Measurements from ENCODE around the gene ACOT7. TPM values are rescaled to one million over a fixed set of nuclear protein-coding genes. Genes with fewer than 3 reads are reported as not detected.

ACOT7 gene
- total and polyA plus RNA-seq, 2 of the 13 experiments (the other 11 are each of a cell fraction or from before 2014, with no cell fraction given), result 33.0 to 55.8 TPM

DNA sequence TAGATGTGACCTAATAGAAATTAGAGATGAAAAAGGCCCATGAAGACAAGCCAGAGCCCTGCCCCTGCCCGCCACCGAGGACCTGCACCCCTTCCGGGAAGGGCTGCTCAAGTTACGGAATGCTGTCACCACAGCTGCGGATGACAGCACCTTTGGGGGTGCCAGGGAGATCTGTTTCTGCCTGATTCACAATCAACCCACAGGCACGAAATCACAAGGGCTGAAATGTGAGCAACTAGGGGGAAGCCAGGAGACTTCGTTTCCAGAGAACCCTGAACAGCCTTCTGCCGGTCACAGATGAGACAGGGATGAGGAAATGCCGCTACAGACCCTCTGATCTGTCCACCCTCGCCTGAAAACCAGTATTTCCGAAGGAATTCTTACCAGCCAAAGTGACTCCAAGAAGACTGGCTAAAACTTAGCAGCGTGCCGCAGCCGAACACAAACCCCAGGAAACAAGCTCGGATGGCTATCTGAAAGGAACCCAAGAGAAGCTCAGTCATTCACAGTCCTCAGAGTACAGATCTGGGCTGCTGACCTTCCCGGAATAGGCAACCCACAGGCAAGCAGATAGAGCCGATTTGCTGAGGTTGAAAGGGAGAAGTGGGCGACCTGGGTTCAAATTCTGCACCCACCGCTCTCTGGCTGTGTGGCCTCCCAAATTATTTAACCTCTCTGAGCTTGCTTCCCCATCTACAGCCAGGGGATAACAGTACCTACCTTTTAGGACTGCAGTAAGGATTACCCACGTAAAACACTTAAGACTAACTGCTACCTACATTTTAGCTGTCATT is 158.9 kb downstream of the ACOT7 start:
- ATAC-seq (no peak), DNase-seq (ENCODE audit: low spot score) (no peak), FAIRE-seq (no peak)
- no peaks in the 10 kb centered on the region for H4K20me1 ChIP-seq (ENCODE audit: insufficient read depth, low read length)
- TSS peak; percentile 49 for BruUV-seq (replicated peaks)
- H3K27ac ChIP-seq (ENCODE audit: extremely low read length, insufficient read depth, low read length), result peak overlapping the region; percentile 56
- H3K4me2 ChIP-seq (ENCODE audit: low read depth, low read length), result peak overlapping the region; percentile 95
- H3K27me3 ChIP-seq (ENCODE audit: control insufficient read depth in 1 of 2, insufficient read depth in 2 of 2, low read length in 2 of 2), result no peaks in the 10 kb centered on the region
- WGBS (ENCODE audit: low lambda C conversion rate), result 36% methylated on average over 18 of the region's 20 CpGs
- no peak overlapping the region for H2AFZ ChIP-seq (ENCODE audit: low read length)
- 0 out of 2 replicates have a peak, but pooled peaks have one; percentile 26 for TF ChIP-seq ZNF510 (CRISPR knock-in tag; IDR thresholded peaks at IDR 0.05; ENCODE audit: low read depth)
- 0 out of 2 replicates have a peak, but pooled peaks have one; percentile 23 for TF ChIP-seq ZNF501 (CRISPR knock-in tag; IDR thresholded peaks at IDR 0.05)
- no peak for TF ChIP-seq NCOA2 (CRISPR knock-in tag; IDR thresholded peaks at IDR 0.05)
- no peak for TF ChIP-seq NCOA5 (CRISPR knock-in tag; IDR thresholded peaks at IDR 0.05)
- TF ChIP-seq XRCC5 (optimal IDR thresholded peaks at IDR 0.05; ENCODE audit: low read length), result no peak
- TF ChIP-seq ZNF768 (CRISPR knock-in tag; IDR thresholded peaks at IDR 0.05), result peak; percentile 93
- TF ChIP-seq RXRB (CRISPR knock-in tag; IDR thresholded peaks at IDR 0.05; ENCODE audit: borderline replicate concordance), result no peak
- TF ChIP-seq ZMYM3 (CRISPR knock-in tag; IDR thresholded peaks at IDR 0.05), result peak; percentile 44; the same call in 1 of the 2 replicates
- peak; percentile 17; the same call in 1 of the 2 replicates for TF ChIP-seq SAP130 (CRISPR knock-in tag; IDR thresholded peaks at IDR 0.05; ENCODE audit: low read depth)
- TF ChIP-seq SP2 (CRISPR knock-in tag; IDR thresholded peaks at IDR 0.05), result no peak
- TF ChIP-seq ELF1 (CRISPR knock-in tag; IDR thresholded peaks at IDR 0.05), result no peak
- no peak for TF ChIP-seq EED (CRISPR knock-in tag; IDR thresholded peaks at IDR 0.05)
- peak; percentile 20; the same call in 1 of the 2 replicates for TF ChIP-seq DMAP1 (CRISPR knock-in tag; IDR thresholded peaks at IDR 0.05)
- TF ChIP-seq YY1 (IDR thresholded peaks at IDR 0.05; ENCODE audit: insufficient read depth, insufficient replicate concordance, low read depth, low read length), result no peak
- TF ChIP-seq ZSCAN31 (CRISPR knock-in tag; IDR thresholded peaks at IDR 0.05; ENCODE audit: low read depth), result no peak
- TF ChIP-seq, protein P1, sequence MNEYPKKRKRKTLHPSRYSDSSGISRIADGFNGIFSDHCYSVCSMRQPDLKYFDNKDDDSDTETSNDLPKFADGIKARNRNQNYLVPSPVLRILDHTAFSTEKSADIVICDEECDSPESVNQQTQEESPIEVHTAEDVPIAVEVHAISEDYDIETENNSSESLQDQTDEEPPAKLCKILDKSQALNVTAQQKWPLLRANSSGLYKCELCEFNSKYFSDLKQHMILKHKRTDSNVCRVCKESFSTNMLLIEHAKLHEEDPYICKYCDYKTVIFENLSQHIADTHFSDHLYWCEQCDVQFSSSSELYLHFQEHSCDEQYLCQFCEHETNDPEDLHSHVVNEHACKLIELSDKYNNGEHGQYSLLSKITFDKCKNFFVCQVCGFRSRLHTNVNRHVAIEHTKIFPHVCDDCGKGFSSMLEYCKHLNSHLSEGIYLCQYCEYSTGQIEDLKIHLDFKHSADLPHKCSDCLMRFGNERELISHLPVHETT (CRISPR knock-in tag; conservative IDR thresholded peaks at IDR 0.05), result no peak
- TF ChIP-seq, protein P2, sequence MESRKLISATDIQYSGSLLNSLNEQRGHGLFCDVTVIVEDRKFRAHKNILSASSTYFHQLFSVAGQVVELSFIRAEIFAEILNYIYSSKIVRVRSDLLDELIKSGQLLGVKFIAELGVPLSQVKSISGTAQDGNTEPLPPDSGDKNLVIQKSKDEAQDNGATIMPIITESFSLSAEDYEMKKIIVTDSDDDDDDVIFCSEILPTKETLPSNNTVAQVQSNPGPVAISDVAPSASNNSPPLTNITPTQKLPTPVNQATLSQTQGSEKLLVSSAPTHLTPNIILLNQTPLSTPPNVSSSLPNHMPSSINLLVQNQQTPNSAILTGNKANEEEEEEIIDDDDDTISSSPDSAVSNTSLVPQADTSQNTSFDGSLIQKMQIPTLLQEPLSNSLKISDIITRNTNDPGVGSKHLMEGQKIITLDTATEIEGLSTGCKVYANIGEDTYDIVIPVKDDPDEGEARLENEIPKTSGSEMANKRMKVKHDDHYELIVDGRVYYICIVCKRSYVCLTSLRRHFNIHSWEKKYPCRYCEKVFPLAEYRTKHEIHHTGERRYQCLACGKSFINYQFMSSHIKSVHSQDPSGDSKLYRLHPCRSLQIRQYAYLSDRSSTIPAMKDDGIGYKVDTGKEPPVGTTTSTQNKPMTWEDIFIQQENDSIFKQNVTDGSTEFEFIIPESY (CRISPR knock-in tag; IDR thresholded peaks at IDR 0.05), result peak; percentile 56; the same call in 1 of the 2 replicates
- TF ChIP-seq HOXA3 (CRISPR knock-in tag; IDR thresholded peaks at IDR 0.05), result peak; percentile 16; the same call in 1 of the 2 replicates
- peak; percentile 35; the same call in 1 of the 2 replicates for TF ChIP-seq KDM2A (CRISPR knock-in tag; IDR thresholded peaks at IDR 0.05; ENCODE audit: borderline replicate concordance, low read depth)
- TF ChIP-seq BORCS8-MEF2B (CRISPR knock-in tag; IDR thresholded peaks at IDR 0.05), result no peak
- peaks cover 20% of the 10 kb centered on the region for H3K79me2 ChIP-seq (ENCODE audit: insufficient read depth, low read length)
- in situ Hi-C loops (cut with HindIII; ENCODE audit: extremely low pct_ligation_motif_present, low pct_unique_long_range_greater_than_20kb), result no loop called here
- H3K36me3 ChIP-seq (replicated peaks in 1 of 2; ENCODE audit: control insufficient read depth in 1 of 2, insufficient read depth in 2 of 2, low read length in 2 of 2), result peaks cover 7 to 30% of the 10 kb centered on the region in 2 experiments; a peak in 4 of 5 replicates
- intact Hi-C loops (cut with micrococcal nuclease; ENCODE audit: unreplicated experiment), result no loop called here
- H3K4me3 ChIP-seq (replicated peaks in 1 of 3; ENCODE audit: insufficient read depth in 1 of 3, low read depth in 2 of 3, low read length in 3 of 3), result peak overlapping the region; percentile 79 to 82 (median 81)
- peak overlapping the region; percentile 71 for H3K9ac ChIP-seq (ENCODE audit: insufficient read depth, low read depth, low read length)
- H3K4me1 ChIP-seq (ENCODE audit: insufficient read depth, low read length), result peaks cover 44% of the 10 kb centered on the region
- ChIA-PET CTCF (ENCODE audit: low intra/inter-chr PET ratio, low total read pairs) (no interaction called here), POLR2A (interaction anchor here (1.0 to 2.0 kb wide), 4 partner anchors 10 to 36 kb away, joined by 4 to 17 read pairs (median 4); no protein-coding TSS in a partner anchor)
- no peaks in the 10 kb centered on the region for H3K9me3 ChIP-seq (ENCODE audit: low read length)

All from HepG2 (cell line).